K562 (cell line): ENCODE measurements around the gene ATG7. TPM values are rescaled to one million over a fixed set of nuclear protein-coding genes. Genes with fewer than 3 reads are reported as not detected.

Experiments used
- CLOCK ChIP-seq: fragments of 250-450 bp; sonication (Bioruptor Pico); IDR thresholded peaks from 2 replicates; pipeline ENCODE4 v1.4.0; 2020; ENCODE audit warnings: mild to moderate bottlenecking, moderate library complexity, borderline replicate concordance
- MYC ChIP-seq, 2 experiments: fragments of 250-450 bp in 1 of 2; sonication (Bioruptor Pico) in 1 of 2; IDR thresholded peaks; 2 replicates each; pipeline versions ENCODE4 v1.5.1 to v1.6.1; 2012 to 2021; ENCODE audit warnings: low read depth in 2 of 2, borderline replicate concordance in 1 of 2, improper control_type of control experiment in 1 of 2, low read length in 1 of 2, mild to moderate bottlenecking in 1 of 2, moderate library complexity in 1 of 2
- XRCC5 ChIP-seq: fragments of 200-400 bp; formaldehyde crosslinking; IDR thresholded peaks from 2 replicates; pipeline ENCODE4 v1.6.1; 2017; ENCODE audit warnings: low read depth, mild to moderate bottlenecking, low read length
- ZC3H8 ChIP-seq: fragments of 450-650 bp; IDR thresholded peaks from 2 replicates; pipeline ENCODE4 v1.6.1; 2017
- ZMIZ1 ChIP-seq, 2 experiments: fragments of 150-350 bp in 1 of 2; IDR thresholded peaks; 2 replicates each; pipeline ENCODE4 v1.6.1; 2012 to 2016; ENCODE audit warnings: low read depth in 2 of 2, low read length in 2 of 2, mild to moderate bottlenecking in 1 of 2, moderate library complexity in 1 of 2
- ZNF140 ChIP-seq: fragments of 250-450 bp; sonication (Bioruptor Pico); IDR thresholded peaks from 2 replicates; pipeline ENCODE4 v1.8.0; 2021; ENCODE audit warnings: moderate library complexity, mild to moderate bottlenecking, inconsistent platforms
- ZNF318 ChIP-seq, 2 experiments: fragments of 450-650 bp; IDR thresholded peaks; 2 replicates each; pipeline ENCODE4 v1.6.1; 2016; ENCODE audit warnings: mild to moderate bottlenecking in 2 of 2, borderline replicate concordance in 1 of 2, low read depth in 1 of 2, moderate library complexity in 1 of 2
- polyA plus RNA-seq, 8 experiments: library from polyadenylated mRNA; depleted of rRNA in 4 of 8; stranded (reverse) in 5 of 8; unstranded in 3 of 8; fragments of >200 nt; fragmentation: Nextera tagmentation in 2 of 8; fragmentation: Illumina TruSeq in 1 of 8; extraction: Ambion mirVana in 2 of 8; extraction: Trizol in 1 of 8; gene quantifications; 2 replicates each; pipeline versions ENCODE4 v1.2.1 to v1.2.3, GENCODE V29; 2011 to 2014; ENCODE audit warnings: inconsistent platforms in 1 of 8, missing spikeins in 1 of 8
- total RNA-seq, 7 experiments: library from RNA; depleted of rRNA in 6 of 7; stranded (reverse); fragments of >200 nt in 6 of 7; fragmentation: Illumina TruSeq in 2 of 7; extraction: Trizol in 2 of 7; gene quantifications; 2 replicates each; pipeline versions ENCODE4 v1.2.1 to v1.2.3, GENCODE V29; 2011 to 2021; ENCODE audit warnings: low replicate concordance in 1 of 7

Gene ATG7
- total and polyA plus RNA-seq, 9 of the 15 experiments (the other 6 are each of a cell fraction or from before 2014, with no cell fraction given) = 18.3 to 45.3 (median 33.6) TPM

- TF ChIP-seq ZMIZ1 (IDR thresholded peaks at IDR 0.05; ENCODE audit: low read depth in 2 of 2, low read length in 2 of 2) (no peak), XRCC5 (no peak), MYC (IDR thresholded peaks at IDR 0.05; ENCODE audit: low read depth, low read length) (no peak), MYC (CRISPR knock-in tag; IDR thresholded peaks at IDR 0.05; ENCODE audit: borderline replicate concordance, low read depth) (no peak), ZNF140 (CRISPR knock-in tag) (no peak), ZC3H8 (no peak), CLOCK (CRISPR knock-in tag) (no peak), ZNF318 (IDR thresholded peaks at IDR 0.05; ENCODE audit: borderline replicate concordance in 1 of 2, low read depth in 1 of 2) (no peak)
These were observed 16.8 kb downstream of the ATG7 start (continued) for GRCh38 chr3:11288786-11289637.
